ENCODE measurements around the gene CMKLR1. TPM values are rescaled to one million over a fixed set of nuclear protein-coding genes. Genes with fewer than 3 reads are reported as not detected.

Gene CMKLR1, protein sequence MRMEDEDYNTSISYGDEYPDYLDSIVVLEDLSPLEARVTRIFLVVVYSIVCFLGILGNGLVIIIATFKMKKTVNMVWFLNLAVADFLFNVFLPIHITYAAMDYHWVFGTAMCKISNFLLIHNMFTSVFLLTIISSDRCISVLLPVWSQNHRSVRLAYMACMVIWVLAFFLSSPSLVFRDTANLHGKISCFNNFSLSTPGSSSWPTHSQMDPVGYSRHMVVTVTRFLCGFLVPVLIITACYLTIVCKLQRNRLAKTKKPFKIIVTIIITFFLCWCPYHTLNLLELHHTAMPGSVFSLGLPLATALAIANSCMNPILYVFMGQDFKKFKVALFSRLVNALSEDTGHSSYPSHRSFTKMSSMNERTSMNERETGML
- total RNA-seq (under 1 TPM; 0.57 to 0.66 TPM), polyA plus RNA-seq (4.4 TPM)

- H3K4me1 Mint-ChIP-seq = peaks cover 0 to 14% (median 0%) of the 10 kb centered on the region in 3 donors
- H3K27ac ChIP-seq (ENCODE audit: low read depth, low read length) = no peak within 1 kb of the TSS
Observed at GRCh38 chr12:108338915-108339657, at the start of gene CMKLR1. TSS of gene CMKLR1 (minus strand) at chr12:108339311. CDS start at chr12:108293591, 45,720 bp downstream.

DNA sequence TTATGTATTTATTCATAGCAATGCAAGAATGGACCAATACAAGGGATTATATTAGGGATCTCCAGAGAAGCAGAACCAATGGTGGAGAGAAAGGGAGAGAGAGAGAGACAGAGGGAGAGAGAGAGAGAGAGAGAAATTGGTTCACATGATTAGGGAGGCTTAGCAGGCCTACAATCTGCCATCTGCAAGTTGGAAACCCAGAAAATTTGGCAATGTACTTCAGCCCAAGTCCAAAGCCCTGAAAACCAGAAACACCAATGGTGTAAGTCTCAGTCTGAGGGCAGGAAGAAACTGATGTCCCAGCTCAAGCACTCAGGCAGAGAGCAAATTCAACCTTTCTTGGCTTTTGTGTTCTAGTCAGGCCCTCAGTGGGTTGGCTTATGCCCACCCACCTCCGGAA is 48.7 kb upstream of the CMKLR1 start:
- H3K9me3 ChIP-seq (ENCODE audit: low read length) = no peaks in the 10 kb centered on the region
- no peaks in the 10 kb centered on the region for H3K4me1 ChIP-seq (ENCODE audit: insufficient read depth, low read length)
- H3K36me3 ChIP-seq (ENCODE audit: insufficient read depth, low read length) = no peaks in the 10 kb centered on the region
- H3K27me3 Mint-ChIP-seq = peaks cover 6 to 27% of the 10 kb centered on the region in 2 donors
- no peaks in the 10 kb centered on the region for H3K36me3 Mint-ChIP-seq
- no peak overlapping the region for H3K4me3 Mint-ChIP-seq
- CTCF ChIA-PET = no interaction called here
- no peaks in the 10 kb centered on the region for H3K27me3 ChIP-seq (ENCODE audit: insufficient read depth, low read length, poor library complexity, severe bottlenecking)
- H3K27ac Mint-ChIP-seq = no peak overlapping the region
- no peaks in the 10 kb centered on the region for H3K4me1 Mint-ChIP-seq
- POLR2A ChIA-PET = no interaction called here
- no peak for DNase-seq
- peaks cover 0 to 7% (median 0%) of the 10 kb centered on the region in 5 donors for H3K9me3 Mint-ChIP-seq
- no peak overlapping the region for H3K4me3 ChIP-seq (ENCODE audit: low read length)
- no peak overlapping the region for H3K27ac ChIP-seq (ENCODE audit: low read depth, low read length)

More at GRCh38 chr12:108338915-108339657, at the start of gene CMKLR1:
- H3K4me3 Mint-ChIP-seq = peak within 1 kb of the TSS in 4 of 7 donors; percentile 5 to 89 (median 66)
- DNase-seq = no peak
- H3K36me3 Mint-ChIP-seq = no peaks in the 10 kb centered on the region
- H3K4me3 ChIP-seq (ENCODE audit: low read length) = no peak within 1 kb of the TSS
- no peaks in the 10 kb centered on the region for H3K9me3 Mint-ChIP-seq
- peak within 1 kb of the TSS in 3 of 8 donors; percentile 29 to 75 (median 38) for H3K27ac Mint-ChIP-seq
- H3K36me3 ChIP-seq (ENCODE audit: insufficient read depth, low read length) = no peaks in the 10 kb centered on the region
- H3K9me3 ChIP-seq (ENCODE audit: low read length) = no peaks in the 10 kb centered on the region
- H3K4me1 ChIP-seq (ENCODE audit: insufficient read depth, low read length) = no peaks in the 10 kb centered on the region
- ChIA-PET CTCF (no interaction called here), POLR2A (no interaction called here)
- H3K27me3 ChIP-seq (ENCODE audit: insufficient read depth, low read length, poor library complexity, severe bottlenecking) = no peaks in the 10 kb centered on the region
- H3K27me3 Mint-ChIP-seq = peaks cover 9 to 46% of the 10 kb centered on the region in 2 donors

- Histone ChIP-seq H3K36me3 (ENCODE audit: insufficient read depth, low read length) (no peaks in the 10 kb centered on the region), H3K27ac (ENCODE audit: low read depth, low read length) (no peak overlapping the region), H3K9me3 (ENCODE audit: low read length) (no peaks in the 10 kb centered on the region), H3K27me3 (ENCODE audit: insufficient read depth, low read length, poor library complexity, severe bottlenecking) (no peaks in the 10 kb centered on the region), H3K4me1 (ENCODE audit: insufficient read depth, low read length) (no peaks in the 10 kb centered on the region), H3K4me3 (ENCODE audit: low read length) (no peak overlapping the region)
- no peaks in the 10 kb centered on the region for H3K36me3 Mint-ChIP-seq
- no peak for DNase-seq
- ChIA-PET CTCF (no interaction called here), POLR2A (no interaction called here)
- no peak overlapping the region for H3K4me3 Mint-ChIP-seq
- no peaks in the 10 kb centered on the region for H3K4me1 Mint-ChIP-seq
- H3K27ac Mint-ChIP-seq = no peak overlapping the region
- peaks cover 5 to 18% of the 10 kb centered on the region in 2 donors for H3K27me3 Mint-ChIP-seq
- H3K9me3 Mint-ChIP-seq = peaks cover 0 to 8% (median 0%) of the 10 kb centered on the region in 5 donors
Observed at GRCh38 chr12:108386709-108387360, 47.7 kb upstream of the CMKLR1 start.

GRCh38 chr12:108382437-108382801 is 43.3 kb upstream of the CMKLR1 start:
- POLR2A ChIA-PET = no interaction called here
- peaks cover under 1 to 10% (median 6%) of the 10 kb centered on the region in 5 donors for H3K9me3 Mint-ChIP-seq
- CTCF ChIA-PET = no interaction called here

GRCh38 chr12:108381787-108382436 is 42.8 kb upstream of the CMKLR1 start:
- H3K4me1 Mint-ChIP-seq = no peaks in the 10 kb centered on the region
- H3K36me3 Mint-ChIP-seq = no peaks in the 10 kb centered on the region
- Histone ChIP-seq H3K4me3 (ENCODE audit: low read length) (no peak overlapping the region), H3K27ac (ENCODE audit: low read depth, low read length) (no peak overlapping the region), H3K9me3 (ENCODE audit: low read length) (no peaks in the 10 kb centered on the region), H3K27me3 (ENCODE audit: insufficient read depth, low read length, poor library complexity, severe bottlenecking) (no peaks in the 10 kb centered on the region), H3K36me3 (ENCODE audit: insufficient read depth, low read length) (no peaks in the 10 kb centered on the region), H3K4me1 (ENCODE audit: insufficient read depth, low read length) (no peaks in the 10 kb centered on the region)
- no peak overlapping the region for H3K27ac Mint-ChIP-seq
- ChIA-PET CTCF (no interaction called here), POLR2A (no interaction called here)
- no peak for DNase-seq
- H3K27me3 Mint-ChIP-seq = peaks cover 0 to 17% of the 10 kb centered on the region in 2 donors
- H3K9me3 Mint-ChIP-seq = peaks cover 4 to 14% (median 8%) of the 10 kb centered on the region in 5 donors
- no peak overlapping the region for H3K4me3 Mint-ChIP-seq

More at GRCh38 chr12:108382437-108382801, 43.3 kb upstream of the CMKLR1 start:
- Histone ChIP-seq H3K9me3 (ENCODE audit: low read length) (no peaks in the 10 kb centered on the region), H3K27me3 (ENCODE audit: insufficient read depth, low read length, poor library complexity, severe bottlenecking) (no peaks in the 10 kb centered on the region), H3K27ac (ENCODE audit: low read depth, low read length) (no peak overlapping the region), H3K4me1 (ENCODE audit: insufficient read depth, low read length) (no peaks in the 10 kb centered on the region), H3K36me3 (ENCODE audit: insufficient read depth, low read length) (no peaks in the 10 kb centered on the region), H3K4me3 (ENCODE audit: low read length) (no peak overlapping the region)
- no peak overlapping the region for H3K27ac Mint-ChIP-seq
- no peaks in the 10 kb centered on the region for H3K36me3 Mint-ChIP-seq
- no peaks in the 10 kb centered on the region for H3K4me1 Mint-ChIP-seq
- peaks cover 0 to 15% of the 10 kb centered on the region in 2 donors for H3K27me3 Mint-ChIP-seq
- H3K4me3 Mint-ChIP-seq = no peak overlapping the region
- DNase-seq = no peak

DNA sequence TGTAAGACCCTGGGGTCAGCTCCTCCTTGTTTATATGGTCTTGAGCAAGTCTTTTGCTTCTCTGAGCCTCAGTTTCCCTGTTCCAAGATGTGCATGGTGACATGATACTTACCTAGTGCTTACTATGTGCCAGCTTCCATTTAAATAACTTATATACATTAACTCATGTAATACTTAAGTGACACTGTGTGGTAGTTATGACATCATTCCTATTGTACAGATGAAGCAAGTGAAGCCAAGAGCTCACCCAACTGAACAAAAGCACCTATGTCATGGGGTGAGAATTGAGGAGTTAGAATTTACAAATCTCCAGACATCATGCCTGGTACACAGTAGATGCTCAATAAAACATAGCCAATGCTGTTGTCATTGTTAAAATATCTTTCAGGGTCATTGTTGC is 41.3 kb upstream of the CMKLR1 start:
- Mint-ChIP-seq H3K27ac (no peak overlapping the region), H3K9me3 (peaks cover 9 to 26% (median 13%) of the 10 kb centered on the region in 5 donors), H3K27me3 (peaks cover 7 to 13% of the 10 kb centered on the region in 2 donors), H3K36me3 (peaks cover 0 to 7% (median 0%) of the 10 kb centered on the region in 3 donors), H3K4me3 (no peak overlapping the region), H3K4me1 (no peaks in the 10 kb centered on the region)
- Histone ChIP-seq H3K27me3 (ENCODE audit: insufficient read depth, low read length, poor library complexity, severe bottlenecking) (no peaks in the 10 kb centered on the region), H3K27ac (ENCODE audit: low read depth, low read length) (no peak overlapping the region), H3K9me3 (ENCODE audit: low read length) (no peaks in the 10 kb centered on the region), H3K4me3 (ENCODE audit: low read length) (no peak overlapping the region), H3K4me1 (ENCODE audit: insufficient read depth, low read length) (no peaks in the 10 kb centered on the region), H3K36me3 (ENCODE audit: insufficient read depth, low read length) (no peaks in the 10 kb centered on the region)
- no peak for DNase-seq
- ChIA-PET CTCF (no interaction called here), POLR2A (no interaction called here)

DNA sequence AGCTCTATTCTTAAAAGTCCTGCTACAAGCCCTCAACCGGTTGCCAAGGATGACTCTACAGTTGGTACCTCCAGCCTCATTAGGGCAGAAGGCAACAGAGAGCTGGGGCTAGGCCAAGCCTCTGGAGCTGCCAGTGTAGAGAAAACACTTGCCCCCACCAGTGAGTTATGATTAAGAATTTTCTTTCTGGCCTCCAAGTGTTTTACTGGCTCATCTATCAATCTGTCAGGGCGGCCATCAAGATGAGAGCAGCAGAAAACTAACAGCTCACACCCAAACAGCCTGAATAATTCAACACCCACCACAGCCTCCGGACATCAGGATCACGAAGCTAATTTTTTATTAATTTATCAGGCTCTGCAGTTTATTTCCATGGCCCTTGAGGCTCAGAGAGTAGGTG is 40.7 kb upstream of the CMKLR1 start:
- Mint-ChIP-seq H3K36me3 (peaks cover 0 to 7% (median 0%) of the 10 kb centered on the region in 3 donors), H3K4me3 (no peak overlapping the region), H3K9me3 (peaks cover 10 to 27% (median 13%) of the 10 kb centered on the region in 5 donors), H3K4me1 (no peaks in the 10 kb centered on the region), H3K27ac (no peak overlapping the region), H3K27me3 (peaks cover 9 to 13% of the 10 kb centered on the region in 2 donors)
- ChIA-PET CTCF (no interaction called here), POLR2A (no interaction called here)
- H3K27ac ChIP-seq (ENCODE audit: low read depth, low read length) = no peak overlapping the region
- H3K4me1 ChIP-seq (ENCODE audit: insufficient read depth, low read length) = no peaks in the 10 kb centered on the region
- H3K9me3 ChIP-seq (ENCODE audit: low read length) = no peaks in the 10 kb centered on the region
- no peak for DNase-seq
- H3K27me3 ChIP-seq (ENCODE audit: insufficient read depth, low read length, poor library complexity, severe bottlenecking) = no peaks in the 10 kb centered on the region
- no peak overlapping the region for H3K4me3 ChIP-seq (ENCODE audit: low read length)
- no peaks in the 10 kb centered on the region for H3K36me3 ChIP-seq (ENCODE audit: insufficient read depth, low read length)

Data from CD8-positive, alpha-beta memory T cell (primary cell).